ENCODE results near the gene CERS3.

Gene CERS3

GRCh38 chr15:100526027-100526481 lies 2.7 kb downstream of the CERS3 start:
- DNase-seq = no peak

DNA sequence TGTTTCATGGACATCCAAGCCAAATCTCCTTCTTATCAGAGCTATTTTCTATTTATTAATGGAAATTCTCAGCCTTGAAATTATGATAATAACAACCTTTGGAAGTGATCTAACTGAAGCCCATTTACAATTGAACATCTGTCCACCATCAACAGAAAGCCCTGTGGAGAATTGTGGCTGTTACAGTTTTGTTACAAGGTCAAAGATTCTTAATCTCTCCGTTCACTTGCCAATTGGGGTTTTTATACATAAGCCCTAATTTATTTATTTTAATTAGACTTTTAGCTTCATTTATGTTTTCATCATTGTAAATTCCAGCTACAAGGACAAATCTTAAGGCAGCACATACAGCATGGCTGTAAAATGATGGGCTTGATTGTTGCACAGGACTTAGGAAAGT lies 3.3 kb downstream of the CERS3 start:
- DNase-seq = no peak

- no peak for DNase-seq
Measured at GRCh38 chr15:100524326-100524725, 4.4 kb downstream of the CERS3 start.

- DNase-seq = no peak
Measured at GRCh38 chr15:100521907-100522306, 6.8 kb downstream of the CERS3 start.

DNA sequence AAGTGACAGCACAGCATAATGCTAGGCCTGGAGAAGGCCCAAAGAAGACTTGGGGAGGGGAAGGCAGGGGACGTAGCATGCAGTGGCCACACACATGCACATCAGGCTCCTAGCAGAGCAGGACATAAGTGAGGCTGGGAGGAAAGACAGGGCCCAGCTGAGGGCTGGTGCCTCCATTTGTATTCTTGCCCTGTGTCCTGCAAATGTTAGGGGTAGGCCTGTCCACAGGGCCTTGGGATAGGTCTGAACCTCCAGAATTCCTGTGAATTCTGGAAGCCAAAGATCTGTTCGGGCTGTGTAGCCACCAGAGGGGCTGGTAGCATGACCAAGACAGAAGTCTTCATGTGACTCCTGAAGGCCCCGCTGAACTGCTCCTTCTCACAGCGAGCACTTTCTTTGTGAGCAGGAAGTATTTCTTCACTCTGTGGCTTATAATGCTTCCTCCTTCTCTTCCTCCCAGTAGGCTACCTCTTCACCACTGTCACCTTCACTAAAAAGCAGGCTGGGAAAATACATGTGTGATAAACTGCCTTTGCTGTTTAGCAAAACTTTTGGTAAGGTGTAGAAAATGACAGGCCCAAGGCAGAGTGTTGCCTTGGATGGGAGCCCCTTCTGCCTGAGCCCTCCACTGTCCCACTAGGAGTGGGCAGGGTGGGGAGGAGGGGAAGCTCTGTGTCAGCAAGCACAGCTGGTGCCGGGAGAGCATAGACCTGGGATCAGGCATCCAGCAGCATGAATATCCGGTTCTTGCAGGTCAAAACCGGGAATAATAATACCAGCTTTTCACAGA lies 8.4 kb downstream of the CERS3 start:
- no peak for DNase-seq

DNA sequence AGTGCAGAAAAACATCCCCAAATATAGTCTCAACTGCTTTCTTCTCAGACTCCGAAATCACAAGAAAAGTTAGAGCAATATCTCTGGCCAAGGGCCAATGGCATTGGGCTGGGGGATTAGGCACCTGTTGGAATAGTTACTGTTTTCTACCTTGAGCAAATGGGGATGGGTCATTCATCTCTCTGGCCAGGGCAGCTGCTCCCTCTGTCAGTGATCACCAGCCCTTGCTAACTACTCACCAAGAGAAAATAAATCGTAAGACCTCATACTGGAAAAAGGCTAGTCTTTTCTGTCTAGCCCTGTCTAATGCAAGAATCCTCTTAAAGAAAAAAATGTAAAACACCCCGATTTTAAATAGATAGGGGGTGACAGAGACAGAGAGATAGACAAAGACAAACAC lies 10.9 kb downstream of the CERS3 start:
- no peak for DNase-seq

DNA sequence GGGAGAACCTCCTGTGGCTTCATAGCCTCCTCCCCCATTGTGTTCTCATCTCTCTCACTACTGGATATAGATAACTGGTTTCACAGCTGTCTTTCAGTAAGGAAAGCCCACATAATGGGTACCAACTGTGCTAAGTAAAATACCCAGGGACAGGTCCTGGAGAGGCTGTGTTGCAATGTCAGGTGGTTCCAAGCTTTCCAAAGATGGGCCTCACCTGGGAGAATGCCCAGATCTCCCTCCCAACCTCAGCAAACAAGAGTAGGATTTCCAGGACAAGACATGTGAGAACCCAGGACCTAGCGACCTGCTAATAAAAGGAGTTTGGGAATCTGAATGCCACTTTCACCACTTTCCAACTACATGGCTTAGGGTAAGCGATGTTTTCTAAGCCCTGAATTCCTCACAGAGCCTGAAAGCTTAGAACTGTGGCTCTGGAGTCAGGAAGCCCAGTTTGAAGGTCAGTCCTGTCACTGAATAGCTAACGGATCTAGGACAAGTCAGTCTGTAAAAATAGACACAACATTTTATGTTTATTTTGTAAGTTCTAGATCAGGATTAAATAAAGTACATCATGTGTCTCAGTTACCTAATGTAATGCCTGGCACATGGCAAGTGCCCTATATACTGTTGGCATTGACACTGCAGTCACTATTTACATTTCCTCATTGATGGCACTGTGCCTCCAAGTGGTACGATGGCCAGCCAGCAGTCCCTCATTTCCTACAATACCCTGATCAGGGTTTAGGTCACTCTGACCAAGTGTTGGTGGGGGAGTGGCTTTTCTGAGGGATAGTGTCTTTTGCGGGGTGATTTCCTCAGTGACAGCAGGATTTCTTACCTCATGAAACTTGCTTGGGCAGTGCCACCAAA lies 11.9 kb downstream of the CERS3 start:
- no peak for DNase-seq

DNA sequence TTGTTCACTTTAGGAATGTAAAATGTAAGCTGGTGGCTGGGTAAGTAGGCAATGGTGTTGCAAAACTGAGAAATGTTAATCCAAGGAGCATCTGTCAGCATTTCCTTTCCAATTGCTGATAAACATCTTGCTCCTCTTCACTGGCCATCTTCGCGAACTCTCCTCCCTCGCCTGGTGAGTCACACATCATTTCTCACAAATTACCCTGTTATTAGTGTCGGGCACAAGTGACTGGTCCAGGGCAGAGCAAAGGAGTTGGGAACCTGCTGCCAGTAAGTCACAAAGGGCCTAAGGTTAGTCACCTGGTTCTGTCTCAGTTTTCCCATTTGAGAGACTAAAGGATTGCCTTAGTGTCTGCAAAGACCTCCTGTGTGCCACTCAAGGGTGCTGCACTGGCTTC lies 13.0 kb downstream of the CERS3 start:
- no peak for DNase-seq

DNA sequence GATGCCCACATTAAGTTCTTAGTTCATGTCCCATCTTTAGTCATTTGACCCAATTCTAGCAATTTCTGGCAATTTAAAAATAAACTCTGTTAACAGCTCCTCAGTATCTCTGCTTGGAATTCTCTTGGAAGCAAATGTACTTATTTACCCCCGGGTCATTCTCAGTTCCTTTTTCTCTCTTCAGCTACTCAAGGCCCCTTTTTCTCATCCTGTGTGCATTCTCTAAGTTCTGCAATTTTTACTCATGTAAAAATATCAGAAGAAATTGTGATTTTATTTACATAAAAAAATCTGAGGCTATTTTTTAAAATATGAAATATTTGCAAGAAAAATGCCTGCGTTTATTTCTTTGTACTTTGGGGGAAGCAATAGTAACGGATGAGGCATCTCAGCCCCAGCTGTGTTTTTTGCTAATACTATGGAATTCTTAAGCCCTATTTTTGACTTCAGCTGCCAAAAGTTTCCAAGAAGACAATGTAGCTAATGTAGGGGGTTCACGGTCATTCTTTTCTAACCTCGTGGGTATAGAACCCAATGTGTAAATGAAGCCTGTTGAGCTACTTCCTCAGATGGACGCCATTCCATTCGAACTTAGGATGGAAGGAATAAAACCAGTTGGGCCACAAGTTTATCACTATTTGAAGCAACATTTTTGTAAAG lies 20.0 kb downstream of the CERS3 start:
- DNase-seq = no peak

- DNase-seq = no peak
Measured at GRCh38 chr15:100502651-100503050, 26.1 kb downstream of the CERS3 start.

DNA sequence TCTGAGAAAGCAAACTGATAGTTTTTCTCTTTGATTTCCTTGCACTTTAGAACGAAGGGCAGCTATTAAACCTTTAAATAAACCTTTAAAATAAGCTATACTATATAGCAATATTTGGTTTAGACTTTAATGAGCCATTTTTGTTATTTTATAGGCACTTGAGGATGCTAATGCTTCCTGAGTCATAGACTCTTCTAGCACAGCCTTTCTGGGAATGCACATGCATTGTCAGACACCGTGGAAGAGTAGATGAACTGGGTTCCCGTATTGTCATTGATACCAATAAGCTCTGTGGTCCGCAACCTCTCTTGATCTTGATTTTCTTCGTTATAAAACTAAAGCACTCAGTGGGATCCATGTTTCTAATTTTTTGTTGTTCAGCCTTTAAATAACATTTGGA lies 27.6 kb downstream of the CERS3 start:
- no peak for DNase-seq

DNA sequence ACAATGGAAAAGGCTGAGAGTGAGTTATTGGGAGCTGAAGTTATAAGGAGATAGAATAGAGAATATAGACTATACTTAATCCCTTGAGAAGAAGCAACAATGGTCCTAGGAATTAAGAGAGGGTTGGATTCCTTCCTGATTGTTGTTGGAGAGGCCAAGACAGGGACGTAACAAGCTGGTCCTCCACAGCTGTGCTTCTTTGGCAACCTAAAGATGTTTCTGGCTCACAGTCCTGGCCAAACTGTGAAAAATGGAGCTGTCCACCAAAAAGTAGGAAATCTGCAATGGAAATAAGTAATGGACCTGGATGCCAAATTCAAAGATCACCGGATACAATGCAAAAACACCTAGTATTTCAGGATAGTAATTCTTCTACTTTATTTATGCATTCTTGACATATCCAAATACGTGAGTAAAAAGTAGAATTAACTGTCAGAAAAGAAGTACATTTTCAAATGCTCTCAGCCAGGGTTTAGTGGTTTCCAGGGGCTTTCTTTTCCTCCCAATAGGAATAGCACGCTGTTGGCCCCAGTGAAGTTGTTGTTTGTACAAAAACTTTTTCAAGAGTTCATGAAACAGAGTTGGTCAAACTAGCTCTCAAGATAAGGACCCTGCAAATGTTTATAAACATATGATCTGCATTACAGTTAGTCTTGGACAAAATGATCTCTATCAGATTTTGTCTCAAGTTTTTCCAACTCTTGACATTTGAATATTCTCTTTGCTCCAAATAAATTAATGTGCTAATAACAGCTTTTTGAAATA lies 28.3 kb downstream of the CERS3 start:
- DNase-seq = no peak

DNA sequence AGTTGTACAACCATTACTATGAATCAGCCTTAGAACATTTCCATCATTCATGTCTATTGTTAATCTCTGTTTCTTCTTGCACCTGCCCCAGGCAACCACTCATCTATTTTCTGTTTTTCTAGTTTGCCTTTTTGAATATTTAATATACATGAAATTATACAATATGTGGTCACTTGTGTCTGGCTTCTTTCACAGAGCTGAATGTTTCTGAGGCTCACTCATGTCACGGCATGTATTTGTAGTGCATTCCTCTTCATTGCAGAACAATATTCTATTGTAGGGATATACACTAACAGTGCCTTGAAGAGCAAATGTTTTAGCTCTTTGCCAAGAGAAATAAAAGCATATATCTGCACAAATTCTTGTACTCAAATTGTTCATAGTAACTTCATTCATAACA lies 32.9 kb downstream of the CERS3 start:
- DNase-seq = no peak

DNA sequence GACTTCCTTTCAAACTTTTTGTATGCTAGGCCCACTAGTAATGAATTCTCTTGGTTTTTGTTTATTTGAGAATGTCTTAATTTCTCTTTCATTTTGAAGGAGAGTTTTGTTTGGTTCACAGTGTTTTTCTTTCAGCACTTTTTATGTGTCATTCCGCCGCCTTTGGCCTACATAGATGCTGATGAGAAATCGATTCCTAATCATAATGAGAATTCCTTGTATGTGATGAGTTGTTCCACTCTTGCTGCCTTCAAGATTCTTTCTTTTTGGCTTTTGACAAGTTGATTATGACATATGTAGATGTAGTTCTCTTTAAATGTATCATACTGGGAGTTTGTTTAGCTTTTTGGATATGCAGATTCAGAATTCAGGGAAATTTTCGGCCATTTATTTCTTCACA lies 35.5 kb downstream of the CERS3 start:
- DNase-seq = no peak

DNA sequence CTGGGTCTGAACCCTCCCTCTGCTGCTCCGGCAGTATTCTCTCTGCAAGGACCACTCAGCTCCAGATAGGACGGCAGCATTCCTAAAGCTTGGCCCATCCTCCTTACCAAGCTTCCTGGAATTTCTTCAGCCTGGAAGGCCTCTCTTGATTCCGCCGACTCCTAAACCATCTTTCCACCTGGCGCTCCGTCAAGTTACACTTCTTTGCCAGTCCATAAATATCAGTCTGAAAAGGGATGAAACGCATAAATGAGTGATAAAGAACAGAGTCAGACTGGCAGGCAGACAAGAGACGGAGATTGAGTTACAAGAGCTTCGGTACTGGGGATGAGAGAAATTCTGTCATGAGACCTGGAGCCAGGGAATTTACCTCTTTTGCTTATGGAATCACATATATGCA lies 44.3 kb downstream of the CERS3 start:
- no peak for DNase-seq

GRCh38 chr15:100483370-100483769 lies 45.4 kb downstream of the CERS3 start:
- no peak for DNase-seq

DNA sequence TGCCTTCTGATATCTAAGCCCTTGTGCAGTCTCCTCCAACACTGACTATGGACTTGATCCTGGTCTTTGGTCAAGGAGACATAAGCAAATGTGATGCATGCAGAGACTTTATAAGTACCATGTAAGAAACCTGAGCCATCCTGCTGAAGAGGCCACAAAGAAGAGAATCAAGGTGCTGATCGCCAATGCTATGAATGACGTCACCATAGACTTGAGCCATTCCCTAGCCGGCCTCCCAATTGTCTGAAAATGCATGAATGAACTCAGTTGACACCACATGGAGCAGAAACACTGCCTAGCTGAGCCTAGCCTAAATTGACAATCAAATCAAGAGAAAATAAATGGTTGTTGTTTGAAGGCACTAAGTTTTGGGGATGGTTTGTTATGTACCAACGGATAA lies 51.9 kb downstream of the CERS3 start:
- DNase-seq = no peak

GRCh38 chr15:100472736-100473135 lies 56.0 kb downstream of the CERS3 start:
- DNase-seq = no peak

DNA sequence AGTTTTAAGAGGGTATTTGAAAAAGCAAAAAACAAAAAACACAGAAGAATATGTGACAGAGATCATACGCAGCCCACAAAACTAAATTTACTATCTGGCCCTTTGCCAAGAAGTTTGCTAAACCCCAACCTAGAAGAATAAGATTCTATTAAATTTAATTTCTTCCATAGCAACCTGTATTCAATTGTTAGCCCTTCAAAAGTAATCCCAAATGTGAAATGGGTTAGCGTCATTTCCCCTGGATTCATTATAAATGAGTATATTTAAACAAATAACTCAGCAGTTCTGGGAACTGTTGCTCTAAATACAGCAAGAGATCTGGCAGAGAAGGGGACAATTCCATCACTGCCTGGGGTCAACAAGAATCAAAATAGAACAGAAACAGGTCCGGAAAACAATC lies 56.8 kb downstream of the CERS3 start:
- no peak for DNase-seq

- DNase-seq = no peak
Measured at GRCh38 chr15:100468285-100468684, 60.5 kb downstream of the CERS3 start.

- DNase-seq = no peak
Measured at GRCh38 chr15:100466073-100466472, 62.7 kb downstream of the CERS3 start.

DNA sequence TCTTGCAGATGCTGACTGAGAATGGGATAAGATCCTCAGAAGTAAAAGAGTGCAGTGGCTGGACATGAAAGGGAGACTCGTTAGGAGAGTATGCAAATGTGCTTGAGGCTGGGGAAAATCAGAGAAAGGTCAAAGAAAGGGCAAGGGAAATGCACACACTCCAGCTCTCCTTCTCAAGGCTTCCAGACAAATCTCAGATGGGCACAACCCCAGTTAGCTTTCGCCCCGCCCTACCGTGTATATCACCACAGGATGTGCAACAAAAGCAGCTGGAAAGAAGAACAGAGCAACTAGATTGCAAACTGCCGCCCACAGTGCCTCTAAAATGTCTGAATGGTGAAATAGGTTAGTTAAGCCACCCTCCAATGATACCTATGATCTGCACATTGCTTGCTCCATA lies 63.9 kb downstream of the CERS3 start:
- DNase-seq = no peak

GRCh38 chr15:100464256-100464655 lies 64.5 kb downstream of the CERS3 start:
- DNase-seq = no peak
